Testis (tissue), 3 donors: Measurements from ENCODE around the gene FOXA1. TPM values are rescaled to one million over a fixed set of nuclear protein-coding genes. Genes with fewer than 3 reads are reported as not detected.

Experiments used
- DNase-seq: peaks from one replicate; pipeline ENCODE4 v3.0.0-alpha.2; 2019
- H3K27ac ChIP-seq, 2 donors: fragments of 200-600 bp; sonication (generic); one replicate each; pipeline ENCODE4 v1.5.1; 2019
- H3K27me3 ChIP-seq: fragments of 200-600 bp; sonication (generic); one replicate; pipeline ENCODE4 v1.5.1; 2019
- H3K36me3 ChIP-seq: fragments of 200-600 bp; sonication (generic); one replicate; pipeline ENCODE4 v1.5.1; 2017; ENCODE audit warnings: low read depth; ENCODE audit errors: missing control alignments
- H3K4me1 ChIP-seq: fragments of 200-600 bp; sonication (generic); one replicate; pipeline ENCODE4 v1.5.1; 2019
- H3K4me3 ChIP-seq, 2 donors: fragments of 200-600 bp; sonication (generic); one replicate each; pipeline ENCODE4 v1.5.1; 2017 to 2019
- H3K9me3 ChIP-seq: fragments of 200-600 bp; sonication (generic); one replicate; pipeline ENCODE4 v1.5.1; 2017
- CTCF ChIP-seq, 3 experiments: fragments of 450-650 bp in 2 of 3; fragments of 200-600 bp in 1 of 3; sonication (generic) in 1 of 3; IDR thresholded peaks; one replicate each; pipeline ENCODE4 v1.5.1; 2016 to 2019; ENCODE audit warnings: antibody characterized with exemption in 3 of 3, mild to moderate bottlenecking in 2 of 3, moderate library complexity in 1 of 3
- POLR2A ChIP-seq: fragments of 450-650 bp; IDR thresholded peaks from one replicate; pipeline ENCODE4 v1.6.1; 2017; ENCODE audit warnings: antibody characterized with exemption, mild to moderate bottlenecking, moderate library complexity
- WGBS, 2 donors: methylation state at CpG; one replicate each; pipeline ENCODE4 v1.1.5; 2018; 5-methylcytosine and 5-hydroxymethylcytosine counted together
- intact Hi-C: fragments of 100-400 bp; cut with DNase I; formaldehyde crosslinking; loops from one replicate; pipeline ENCODE4 v1.15.1; 2023; ENCODE audit warnings: low total_unique reads
- polyA plus RNA-seq: library from polyadenylated mRNA; stranded (reverse); fragments of 350-450 nt; fragmentation: Illumina TruSeq; extraction: RNeasy Lipid Tissue Mini Kit (QIAGEN cat#74804); gene quantifications from one replicate; pipeline ENCODE4 v1.2.3, GENCODE V29; 2014; ENCODE audit warnings: low read depth, low replicate concordance; ENCODE audit not compliant: insufficient read depth
- total RNA-seq, 2 donors: library from RNA; depleted of rRNA; stranded (reverse); fragments of >200 nt; gene quantifications; one replicate each; pipeline ENCODE4 v1.2.3, GENCODE V29; 2016

FOXA1 gene
- total and polyA plus RNA-seq, 3 donors from 2014 or later = 0.95 to 3.0 (median 2.2) TPM

- intact Hi-C loops = no loop called here
- no peak overlapping the region for H3K4me3 ChIP-seq
- WGBS, 2 donors = 97 to 98% methylated on average over 1 of the region's 1 CpG
- H3K9me3 ChIP-seq = no peaks in the 10 kb centered on the region
- no peak overlapping the region for H3K27ac ChIP-seq
- no peak for DNase-seq
- TF ChIP-seq POLR2A (no peak), CTCF (IDR thresholded peaks at IDR 0.05) (no peak)
- no peaks in the 10 kb centered on the region for H3K27me3 ChIP-seq
- H3K4me1 ChIP-seq = no peaks in the 10 kb centered on the region
- no peaks in the 10 kb centered on the region for H3K36me3 ChIP-seq
These were observed 55.1 kb downstream of the FOXA1 start for GRCh38 chr14:37539992-37540391.

Other genes with a start within 250 kb of the FOXA1 start
- 10 to 100 TPM; 11.2 to 17.2 TPM for gene TTC6, start 380 bp upstream of the FOXA1 start, total RNA-seq
- gene TTC6, start 380 bp upstream of the FOXA1 start, polyA plus RNA-seq = 12.4 TPM